HepG2 (cell line): ENCODE data around the gene CRYZ. TPM values are rescaled to one million over a fixed set of nuclear protein-coding genes. Genes with fewer than 3 reads are reported as not detected.

ENCODE experiments used
- HOXA7 ChIP-seq: sonication (generic); formaldehyde crosslinking; IDR thresholded peaks from 2 replicates; pipeline ENCODE4 v1.8.1; 2022; ENCODE audit warnings: mild to moderate bottlenecking, missing genetic modification reagents, moderate library complexity
- KLF12 ChIP-seq: sonication (generic); formaldehyde crosslinking; IDR thresholded peaks from 2 replicates; pipeline ENCODE4 v1.4.0; 2020; ENCODE audit warnings: missing genetic modification reagents, borderline replicate concordance
- MTA1 ChIP-seq: sonication (generic); formaldehyde crosslinking; IDR thresholded peaks from 2 replicates; pipeline ENCODE4 v1.4.0; 2020; ENCODE audit warnings: missing genetic modification reagents, mild to moderate bottlenecking, borderline replicate concordance
- TSC22D2 ChIP-seq: sonication (generic); formaldehyde crosslinking; IDR thresholded peaks from 2 replicates; pipeline ENCODE4 v1.5.1; 2020; ENCODE audit warnings: missing genetic modification reagents, mild to moderate bottlenecking, borderline replicate concordance
- ZNF143 ChIP-seq: sonication (generic); formaldehyde crosslinking; IDR thresholded peaks from 2 replicates; pipeline ENCODE4 v1.4.0; 2020; ENCODE audit warnings: missing genetic modification reagents
- ZNF207 ChIP-seq: fragments of 450-650 bp; IDR thresholded peaks from 2 replicates; pipeline ENCODE4 v1.6.1; 2016; ENCODE audit warnings: antibody characterized with exemption, borderline replicate concordance
- ZNF350 ChIP-seq: sonication (generic); formaldehyde crosslinking; IDR thresholded peaks from 2 replicates; pipeline ENCODE4 v1.4.0; 2020; ENCODE audit warnings: mild to moderate bottlenecking, low read depth, missing genetic modification reagents, borderline replicate concordance
- ZNF430 ChIP-seq: sonication (generic); formaldehyde crosslinking; IDR thresholded peaks from 2 replicates; pipeline ENCODE4 v1.9.0; 2021; ENCODE audit warnings: mild to moderate bottlenecking, missing genetic modification reagents
- ZNF510 ChIP-seq: sonication (generic); formaldehyde crosslinking; IDR thresholded peaks from 2 replicates; pipeline ENCODE4 v1.4.0; 2020; ENCODE audit warnings: low read depth, mild to moderate bottlenecking, missing genetic modification reagents
- ZNF530 ChIP-seq: sonication (generic); formaldehyde crosslinking; IDR thresholded peaks from 2 replicates; pipeline ENCODE4 v1.5.0; 2020; ENCODE audit warnings: low read depth, mild to moderate bottlenecking, missing genetic modification reagents
- ZNF704 ChIP-seq: sonication (generic); formaldehyde crosslinking; IDR thresholded peaks from 2 replicates; pipeline ENCODE4 v1.8.1; 2023; ENCODE audit warnings: mild to moderate bottlenecking, inconsistent platforms, moderate library complexity, missing genetic modification reagents, borderline replicate concordance
- polyA plus RNA-seq, 8 experiments: library from polyadenylated mRNA; depleted of rRNA in 3 of 8; stranded (reverse) in 7 of 8; unstranded in 1 of 8; fragments of >200 nt; fragmentation: Illumina TruSeq in 4 of 8; extraction: Trizol in 4 of 8; gene quantifications; 2 replicates each; pipeline versions ENCODE4 v1.2.1 to v1.2.3, GENCODE V29; 2011 to 2016; ENCODE audit warnings: low read depth in 4 of 8, missing spikeins in 1 of 8, mixed read lengths in 1 of 8; ENCODE audit not compliant: insufficient read depth in 1 of 8
- total RNA-seq, 5 experiments: library from RNA; depleted of rRNA; stranded (reverse); fragments of >200 nt; fragmentation: Illumina TruSeq; extraction: Trizol; gene quantifications; 2 replicates each; pipeline ENCODE4 v1.2.3, GENCODE V29; 2016; ENCODE audit warnings: low read depth in 1 of 5
- TF ChIP-seq, protein P1 (sequence below): sonication (generic); formaldehyde crosslinking; IDR thresholded peaks from 2 replicates; pipeline ENCODE4 v1.9.0; 2021; ENCODE audit warnings: missing genetic modification reagents, borderline replicate concordance
- TF ChIP-seq, protein P2 (sequence below): IDR thresholded peaks from 2 replicates; pipeline ENCODE4 v1.6.1; 2012; ENCODE audit warnings: low read length, improper control_type of control experiment
- TF ChIP-seq, protein P3 (sequence below): sonication (generic); formaldehyde crosslinking; IDR thresholded peaks from 2 replicates; pipeline ENCODE4 v1.8.0; 2022; ENCODE audit warnings: missing genetic modification reagents, mild to moderate bottlenecking, moderate library complexity, borderline replicate concordance
- TF ChIP-seq, protein P4 (sequence below), 2 experiments: sonication (generic) in 1 of 2; formaldehyde crosslinking in 1 of 2; IDR thresholded peaks; 2 replicates each; pipeline versions ENCODE4 v1.5.1 to v1.6.1; 2011 to 2020; ENCODE audit warnings: borderline replicate concordance in 1 of 2, low read depth in 1 of 2, low read length in 1 of 2, mild to moderate bottlenecking in 1 of 2, missing genetic modification reagents in 1 of 2, moderate library complexity in 1 of 2

CRYZ gene
- total and polyA plus RNA-seq, 2 of the 13 experiments (the other 11 are each of a cell fraction or from before 2014, with no cell fraction given), result 115 to 211 TPM

DNA sequence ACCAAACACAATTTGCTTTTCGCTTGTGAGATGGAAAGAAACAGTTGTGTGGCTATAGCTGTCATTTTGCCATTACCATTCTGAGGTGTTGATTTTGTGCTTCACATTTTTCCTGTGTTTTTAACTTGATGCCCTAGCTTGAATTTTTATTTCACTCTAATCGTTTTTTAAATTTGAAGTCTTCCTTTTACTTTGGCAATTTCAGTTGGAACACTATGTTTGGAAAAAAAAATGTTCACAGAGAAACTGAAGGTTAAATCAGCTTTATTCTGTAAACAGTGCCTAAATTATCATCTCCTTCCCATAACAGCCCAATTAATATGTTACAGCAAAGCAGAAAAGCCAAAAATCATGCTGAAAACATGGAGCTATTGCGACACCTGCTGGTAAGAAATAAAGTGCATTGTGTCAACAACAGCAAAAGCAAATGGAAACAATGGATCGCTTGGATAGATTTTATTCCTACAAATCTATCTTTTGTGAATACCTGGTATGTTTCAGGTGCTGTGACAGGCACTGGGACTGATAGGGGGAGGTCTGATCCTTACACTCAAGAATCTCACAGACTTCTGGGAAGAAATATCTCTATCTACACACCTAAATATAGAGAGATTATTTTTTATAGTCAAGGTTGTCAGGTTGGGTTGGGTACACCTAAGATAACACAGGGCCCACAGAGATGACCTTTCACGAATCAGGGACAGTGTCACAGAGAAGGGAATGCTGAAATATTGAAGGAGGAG is 43.1 kb downstream of the CRYZ start (continued):
- TF ChIP-seq, protein P1, sequence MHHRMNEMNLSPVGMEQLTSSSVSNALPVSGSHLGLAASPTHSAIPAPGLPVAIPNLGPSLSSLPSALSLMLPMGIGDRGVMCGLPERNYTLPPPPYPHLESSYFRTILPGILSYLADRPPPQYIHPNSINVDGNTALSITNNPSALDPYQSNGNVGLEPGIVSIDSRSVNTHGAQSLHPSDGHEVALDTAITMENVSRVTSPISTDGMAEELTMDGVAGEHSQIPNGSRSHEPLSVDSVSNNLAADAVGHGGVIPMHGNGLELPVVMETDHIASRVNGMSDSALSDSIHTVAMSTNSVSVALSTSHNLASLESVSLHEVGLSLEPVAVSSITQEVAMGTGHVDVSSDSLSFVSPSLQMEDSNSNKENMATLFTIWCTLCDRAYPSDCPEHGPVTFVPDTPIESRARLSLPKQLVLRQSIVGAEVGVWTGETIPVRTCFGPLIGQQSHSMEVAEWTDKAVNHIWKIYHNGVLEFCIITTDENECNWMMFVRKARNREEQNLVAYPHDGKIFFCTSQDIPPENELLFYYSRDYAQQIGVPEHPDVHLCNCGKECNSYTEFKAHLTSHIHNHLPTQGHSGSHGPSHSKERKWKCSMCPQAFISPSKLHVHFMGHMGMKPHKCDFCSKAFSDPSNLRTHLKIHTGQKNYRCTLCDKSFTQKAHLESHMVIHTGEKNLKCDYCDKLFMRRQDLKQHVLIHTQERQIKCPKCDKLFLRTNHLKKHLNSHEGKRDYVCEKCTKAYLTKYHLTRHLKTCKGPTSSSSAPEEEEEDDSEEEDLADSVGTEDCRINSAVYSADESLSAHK (CRISPR knock-in tag), result no peak
- no peak for TF ChIP-seq ZNF143 (CRISPR knock-in tag)
- TF ChIP-seq, protein P2, sequence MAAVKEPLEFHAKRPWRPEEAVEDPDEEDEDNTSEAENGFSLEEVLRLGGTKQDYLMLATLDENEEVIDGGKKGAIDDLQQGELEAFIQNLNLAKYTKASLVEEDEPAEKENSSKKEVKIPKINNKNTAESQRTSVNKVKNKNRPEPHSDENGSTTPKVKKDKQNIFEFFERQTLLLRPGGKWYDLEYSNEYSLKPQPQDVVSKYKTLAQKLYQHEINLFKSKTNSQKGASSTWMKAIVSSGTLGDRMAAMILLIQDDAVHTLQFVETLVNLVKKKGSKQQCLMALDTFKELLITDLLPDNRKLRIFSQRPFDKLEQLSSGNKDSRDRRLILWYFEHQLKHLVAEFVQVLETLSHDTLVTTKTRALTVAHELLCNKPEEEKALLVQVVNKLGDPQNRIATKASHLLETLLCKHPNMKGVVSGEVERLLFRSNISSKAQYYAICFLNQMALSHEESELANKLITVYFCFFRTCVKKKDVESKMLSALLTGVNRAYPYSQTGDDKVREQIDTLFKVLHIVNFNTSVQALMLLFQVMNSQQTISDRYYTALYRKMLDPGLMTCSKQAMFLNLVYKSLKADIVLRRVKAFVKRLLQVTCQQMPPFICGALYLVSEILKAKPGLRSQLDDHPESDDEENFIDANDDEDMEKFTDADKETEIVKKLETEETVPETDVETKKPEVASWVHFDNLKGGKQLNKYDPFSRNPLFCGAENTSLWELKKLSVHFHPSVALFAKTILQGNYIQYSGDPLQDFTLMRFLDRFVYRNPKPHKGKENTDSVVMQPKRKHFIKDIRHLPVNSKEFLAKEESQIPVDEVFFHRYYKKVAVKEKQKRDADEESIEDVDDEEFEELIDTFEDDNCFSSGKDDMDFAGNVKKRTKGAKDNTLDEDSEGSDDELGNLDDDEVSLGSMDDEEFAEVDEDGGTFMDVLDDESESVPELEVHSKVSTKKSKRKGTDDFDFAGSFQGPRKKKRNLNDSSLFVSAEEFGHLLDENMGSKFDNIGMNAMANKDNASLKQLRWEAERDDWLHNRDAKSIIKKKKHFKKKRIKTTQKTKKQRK, result no peak
- TF ChIP-seq TSC22D2 (CRISPR knock-in tag), result no peak
- TF ChIP-seq ZNF704 (CRISPR knock-in tag), result no peak
- no peak for TF ChIP-seq ZNF510 (CRISPR knock-in tag)
- TF ChIP-seq ZNF350 (CRISPR knock-in tag), result no peak
- TF ChIP-seq HOXA7 (CRISPR knock-in tag), result no peak
- no peak for TF ChIP-seq MTA1 (CRISPR knock-in tag)
- TF ChIP-seq, protein P3, sequence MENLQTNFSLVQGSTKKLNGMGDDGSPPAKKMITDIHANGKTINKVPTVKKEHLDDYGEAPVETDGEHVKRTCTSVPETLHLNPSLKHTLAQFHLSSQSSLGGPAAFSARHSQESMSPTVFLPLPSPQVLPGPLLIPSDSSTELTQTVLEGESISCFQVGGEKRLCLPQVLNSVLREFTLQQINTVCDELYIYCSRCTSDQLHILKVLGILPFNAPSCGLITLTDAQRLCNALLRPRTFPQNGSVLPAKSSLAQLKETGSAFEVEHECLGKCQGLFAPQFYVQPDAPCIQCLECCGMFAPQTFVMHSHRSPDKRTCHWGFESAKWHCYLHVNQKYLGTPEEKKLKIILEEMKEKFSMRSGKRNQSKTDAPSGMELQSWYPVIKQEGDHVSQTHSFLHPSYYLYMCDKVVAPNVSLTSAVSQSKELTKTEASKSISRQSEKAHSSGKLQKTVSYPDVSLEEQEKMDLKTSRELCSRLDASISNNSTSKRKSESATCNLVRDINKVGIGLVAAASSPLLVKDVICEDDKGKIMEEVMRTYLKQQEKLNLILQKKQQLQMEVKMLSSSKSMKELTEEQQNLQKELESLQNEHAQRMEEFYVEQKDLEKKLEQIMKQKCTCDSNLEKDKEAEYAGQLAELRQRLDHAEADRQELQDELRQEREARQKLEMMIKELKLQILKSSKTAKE (CRISPR knock-in tag), result no peak
- TF ChIP-seq ZNF430 (CRISPR knock-in tag), result no peak
- TF ChIP-seq, protein P4, sequence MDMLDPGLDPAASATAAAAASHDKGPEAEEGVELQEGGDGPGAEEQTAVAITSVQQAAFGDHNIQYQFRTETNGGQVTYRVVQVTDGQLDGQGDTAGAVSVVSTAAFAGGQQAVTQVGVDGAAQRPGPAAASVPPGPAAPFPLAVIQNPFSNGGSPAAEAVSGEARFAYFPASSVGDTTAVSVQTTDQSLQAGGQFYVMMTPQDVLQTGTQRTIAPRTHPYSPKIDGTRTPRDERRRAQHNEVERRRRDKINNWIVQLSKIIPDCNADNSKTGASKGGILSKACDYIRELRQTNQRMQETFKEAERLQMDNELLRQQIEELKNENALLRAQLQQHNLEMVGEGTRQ (IDR thresholded peaks at IDR 0.05; ENCODE audit: low read depth, low read length), result no peak
- TF ChIP-seq, protein P4 (CRISPR knock-in tag; IDR thresholded peaks at IDR 0.05; ENCODE audit: borderline replicate concordance), result no peak
- no peak for TF ChIP-seq KLF12 (CRISPR knock-in tag)
- no peak for TF ChIP-seq ZNF530 (CRISPR knock-in tag)
- TF ChIP-seq ZNF207, result no peak
